Activated CD4-positive, alpha-beta T cell treated with anti-CD3 and anti-CD28 coated beads, Interleukin-10, Interleukin-2, amounts not matched to agents 100 ng/mL and 50 ng/mL, durations not matched to agents 16 hours and 8 hours (primary cell): Measurements from ENCODE around the gene NDUFA8.

Experiments used
- DNase-seq: peaks from one replicate; pipeline ENCODE4 v3.0.0-alpha.2; 2020

NDUFA8 gene

GRCh38 chr9:122134822-122135528 lies 24.6 kb downstream of the NDUFA8 start:
- DNase-seq = no peak

GRCh38 chr9:122133984-122134535 lies 25.5 kb downstream of the NDUFA8 start:
- no peak for DNase-seq

GRCh38 chr9:122133263-122133983 lies 26.2 kb downstream of the NDUFA8 start:
- DNase-seq = no peak

- DNase-seq = no peak
Measured at GRCh38 chr9:122132539-122132938, 27.0 kb downstream of the NDUFA8 start.

GRCh38 chr9:122131401-122132001 lies 28.1 kb downstream of the NDUFA8 start:
- no peak for DNase-seq

- DNase-seq = no peak
Measured at GRCh38 chr9:122130837-122131236, 28.7 kb downstream of the NDUFA8 start.

- no peak for DNase-seq
Measured at GRCh38 chr9:122129969-122130368, 29.6 kb downstream of the NDUFA8 start.

- DNase-seq = no peak
Measured at GRCh38 chr9:122128969-122129343, 30.6 kb downstream of the NDUFA8 start.

GRCh38 chr9:122128007-122128968 lies 31.3 kb downstream of the NDUFA8 start:
- no peak for DNase-seq

GRCh38 chr9:122127396-122127798 lies 32.2 kb downstream of the NDUFA8 start:
- no peak for DNase-seq

GRCh38 chr9:122126331-122127261 lies 33.0 kb downstream of the NDUFA8 start:
- no peak for DNase-seq

- no peak for DNase-seq
Measured at GRCh38 chr9:122125509-122126330, 33.9 kb downstream of the NDUFA8 start.

- DNase-seq = peak; percentile 80
Measured at GRCh38 chr9:122125158-122125508, 34.4 kb downstream of the NDUFA8 start.

GRCh38 chr9:122124528-122124927 lies 35.1 kb downstream of the NDUFA8 start:
- no peak for DNase-seq

GRCh38 chr9:122124048-122124447 lies 35.5 kb downstream of the NDUFA8 start:
- no peak for DNase-seq

GRCh38 chr9:122122903-122123632 lies 36.5 kb downstream of the NDUFA8 start:
- DNase-seq = peak; percentile 72

- DNase-seq = no peak
Measured at GRCh38 chr9:122122468-122122867, 37.1 kb downstream of the NDUFA8 start.

- DNase-seq = no peak
Measured at GRCh38 chr9:122121931-122122330, 37.6 kb downstream of the NDUFA8 start.

- no peak for DNase-seq
Measured at GRCh38 chr9:122121391-122121790, 38.2 kb downstream of the NDUFA8 start.
